NB4 (cell line): ENCODE measurements around the gene MUC13.

Experiments used
- DNase-seq: peaks from one replicate; pipeline ENCODE4 v3.0.0; 2010; ENCODE audit warnings: low read depth
- H3K4me3 ChIP-seq: one replicate; pipeline ENCODE4 v1.5.1; 2011; ENCODE audit warnings: mild to moderate bottlenecking, low read depth, low read length, moderate library complexity
- MYC ChIP-seq: IDR thresholded peaks from 2 replicates; pipeline ENCODE4 v1.6.1; 2011; ENCODE audit warnings: low read depth, low read length
- POLR2A ChIP-seq: IDR thresholded peaks from 2 replicates; pipeline ENCODE4 v1.6.1; 2011; ENCODE audit warnings: mild to moderate bottlenecking; ENCODE audit not compliant: insufficient read length; ENCODE audit errors: extremely low read depth
- TF ChIP-seq, protein P1 (sequence below): IDR thresholded peaks from 2 replicates; pipeline ENCODE4 v1.6.1; 2011; ENCODE audit warnings: low read depth, low read length
- TF ChIP-seq, protein P2 (sequence below): IDR thresholded peaks from one replicate; pipeline ENCODE4 v1.5.1; 2012; ENCODE audit warnings: low read depth, low read length

Gene MUC13

DNA sequence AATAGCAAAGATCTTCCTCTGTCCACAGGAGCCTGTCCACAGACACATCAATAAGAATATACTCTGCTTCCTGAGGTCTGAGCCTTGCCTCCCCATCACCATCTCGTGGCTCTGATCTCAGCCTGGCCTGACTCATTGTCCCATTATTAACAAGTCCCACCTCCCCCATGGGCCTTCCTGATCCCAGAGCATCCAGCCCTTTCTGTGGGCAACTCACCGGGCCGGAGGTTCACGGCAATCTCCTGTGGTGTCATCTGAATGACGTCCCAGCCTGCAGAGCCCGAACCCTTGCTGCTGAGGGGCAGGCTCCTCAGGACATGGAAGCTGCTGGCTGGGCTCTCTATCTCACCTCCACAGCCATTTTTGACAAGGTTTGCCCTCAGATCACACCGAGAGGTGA, 75.5 kb downstream of the MUC13 start:
- no peak overlapping the region for H3K4me3 ChIP-seq
- DNase-seq = no peak
- TF ChIP-seq MYC (no peak), POLR2A (no peak)
- TF ChIP-seq, protein P1, sequence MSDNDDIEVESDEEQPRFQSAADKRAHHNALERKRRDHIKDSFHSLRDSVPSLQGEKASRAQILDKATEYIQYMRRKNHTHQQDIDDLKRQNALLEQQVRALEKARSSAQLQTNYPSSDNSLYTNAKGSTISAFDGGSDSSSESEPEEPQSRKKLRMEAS = no peak
- TF ChIP-seq, protein P2, sequence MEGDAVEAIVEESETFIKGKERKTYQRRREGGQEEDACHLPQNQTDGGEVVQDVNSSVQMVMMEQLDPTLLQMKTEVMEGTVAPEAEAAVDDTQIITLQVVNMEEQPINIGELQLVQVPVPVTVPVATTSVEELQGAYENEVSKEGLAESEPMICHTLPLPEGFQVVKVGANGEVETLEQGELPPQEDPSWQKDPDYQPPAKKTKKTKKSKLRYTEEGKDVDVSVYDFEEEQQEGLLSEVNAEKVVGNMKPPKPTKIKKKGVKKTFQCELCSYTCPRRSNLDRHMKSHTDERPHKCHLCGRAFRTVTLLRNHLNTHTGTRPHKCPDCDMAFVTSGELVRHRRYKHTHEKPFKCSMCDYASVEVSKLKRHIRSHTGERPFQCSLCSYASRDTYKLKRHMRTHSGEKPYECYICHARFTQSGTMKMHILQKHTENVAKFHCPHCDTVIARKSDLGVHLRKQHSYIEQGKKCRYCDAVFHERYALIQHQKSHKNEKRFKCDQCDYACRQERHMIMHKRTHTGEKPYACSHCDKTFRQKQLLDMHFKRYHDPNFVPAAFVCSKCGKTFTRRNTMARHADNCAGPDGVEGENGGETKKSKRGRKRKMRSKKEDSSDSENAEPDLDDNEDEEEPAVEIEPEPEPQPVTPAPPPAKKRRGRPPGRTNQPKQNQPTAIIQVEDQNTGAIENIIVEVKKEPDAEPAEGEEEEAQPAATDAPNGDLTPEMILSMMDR = no peak

- no peak for TF ChIP-seq MYC
- TF ChIP-seq, protein P1 = no peak
- TF ChIP-seq, protein P2 = no peak
- TF ChIP-seq POLR2A = no peak
- no peak for DNase-seq
- H3K4me3 ChIP-seq = no peak overlapping the region
Measured at GRCh38 chr3:124858275-124858674, 76.3 kb downstream of the MUC13 start.

DNA sequence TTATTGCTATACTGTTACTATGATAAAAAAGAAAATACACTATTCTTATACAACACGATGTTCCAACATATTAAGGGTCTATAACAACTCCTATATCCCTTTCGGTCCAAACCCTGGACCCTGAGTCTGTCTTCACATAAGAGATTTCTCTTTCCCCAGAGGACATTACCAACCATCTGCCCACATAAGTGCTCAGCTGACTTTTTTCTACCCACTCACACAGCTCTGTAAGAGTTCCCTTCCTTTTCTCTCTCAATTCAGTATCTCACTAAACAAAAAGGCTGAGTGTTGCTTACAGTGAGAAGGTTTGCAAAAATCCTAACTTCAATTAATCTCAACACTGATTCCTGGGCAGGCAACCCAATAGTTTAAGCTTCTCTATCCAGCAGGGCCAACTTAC, 77.9 kb downstream of the MUC13 start:
- no peak overlapping the region for H3K4me3 ChIP-seq
- DNase-seq = no peak
- TF ChIP-seq, protein P2 = no peak
- TF ChIP-seq, protein P1 = no peak
- no peak for TF ChIP-seq MYC
- TF ChIP-seq POLR2A = no peak
